K562 (cell line): ENCODE results near the gene APOA1. TPM values are rescaled to one million over a fixed set of nuclear protein-coding genes. Genes with fewer than 3 reads are reported as not detected.

Source experiments
- ATAC-seq: fragments of 200-7000 bp; cut with Tn5 transposase; 3 replicates; pipeline ENCODE4 v1.9.1; 2020; ENCODE audit warnings: moderate library complexity
- BruUV-seq: library from RNA; stranded (reverse); fragments of 400-500 nt; replicated peaks from 2 replicates; lab custom pipeline; 2021; lab: Mats Ljungman, UMichigan
- CTCF ChIA-PET: fragments of 300-600 bp; formaldehyde crosslinking; extraction: SDS; loops from one replicate; lab custom pipeline; 2021; ENCODE audit warnings: low intra/inter-chr PET ratio; lab: Yijun Ruan, JAX
- POLR2A ChIA-PET: fragments of 300-600, 350-650 bp; sonication (Branson Sonifier 250); formaldehyde crosslinking; extraction: SDS; loops from one replicate; lab custom pipeline; 2021; ENCODE audit warnings: antibody characterized with exemption, inconsistent platforms; lab: Yijun Ruan, JAX
- DNase-seq, 4 experiments: peaks; one replicate each; pipeline versions ENCODE4 v3.0.0 to v3.0.0-alpha.2; 2011 to 2018; ENCODE audit warnings: low spot score in 3 of 4, mixed read lengths in 3 of 4; ENCODE audit errors: extremely low read depth in 1 of 4
- FAIRE-seq: peaks from 2 replicates; lab custom pipeline; 2011; peaks lifted over from hg19 to GRCh38; lab: Jason Lieb, UNC
- H2AFZ ChIP-seq: 2 replicates; pipeline ENCODE4 v1.6.0; 2011; ENCODE audit warnings: low read depth, low read length, control low read depth, inconsistent platforms
- H3K27ac ChIP-seq: fragments of 200-600 bp; 3 replicates; pipeline ENCODE4 v1.8.0; 2011; ENCODE audit warnings: low read depth, mild to moderate bottlenecking, control low read depth, inconsistent platforms, low read length, moderate library complexity, mixed read lengths; ENCODE audit errors: extremely low read depth
- H3K27me3 ChIP-seq, 2 experiments: fragments of 300-600 bp in 1 of 2; 2 replicates in 1 of 2; 3 replicates in 1 of 2; pipeline versions ENCODE4 v1.6.0 to v1.8.0; 2011; ENCODE audit warnings: inconsistent platforms in 2 of 2, low read length in 2 of 2, mild to moderate bottlenecking in 1 of 2, mixed read lengths in 1 of 2, moderate library complexity in 1 of 2; ENCODE audit not compliant: control insufficient read depth in 2 of 2, insufficient read depth in 2 of 2
- H3K36me3 ChIP-seq: fragments of 300-600 bp; 3 replicates; pipeline ENCODE4 v1.8.0; 2011; ENCODE audit warnings: mild to moderate bottlenecking, low read length, inconsistent platforms; ENCODE audit not compliant: control insufficient read depth, insufficient read depth
- H3K4me1 ChIP-seq, 2 experiments: fragments of 200-600 bp in 1 of 2; replicated peaks in 1 of 2; 2 replicates in 1 of 2; 3 replicates in 1 of 2; pipeline versions ENCODE4 v1.5.1 to v1.8.0; 2011; ENCODE audit warnings: inconsistent platforms in 2 of 2, low read length in 2 of 2, mild to moderate bottlenecking in 1 of 2, mixed read lengths in 1 of 2, moderate library complexity in 1 of 2; ENCODE audit not compliant: control insufficient read depth in 2 of 2, insufficient read depth in 2 of 2
- H3K4me2 ChIP-seq: 2 replicates; pipeline ENCODE4 v1.6.1; 2011; ENCODE audit warnings: low read length, control low read depth, inconsistent platforms, mixed read lengths; ENCODE audit not compliant: insufficient read depth
- H3K4me3 ChIP-seq: fragments of 200-600 bp; sonication (generic), shearing (Covaris generic); 2 replicates; pipeline ENCODE4 v1.5.1; 2016; ENCODE audit warnings: control low read depth, inconsistent platforms
- H3K79me2 ChIP-seq: fragments of 200-600 bp; 3 replicates; pipeline ENCODE4 v1.8.0; 2011; ENCODE audit warnings: low read length, inconsistent platforms; ENCODE audit not compliant: control insufficient read depth, insufficient read depth
- H3K9ac ChIP-seq, 2 experiments: 2 replicates each; pipeline versions ENCODE4 v1.6.0 to v1.6.1; 2011; ENCODE audit warnings: low read depth in 2 of 2, low read length in 2 of 2, control low read depth in 1 of 2, inconsistent platforms in 1 of 2, mild to moderate bottlenecking in 1 of 2, mixed read lengths in 1 of 2; ENCODE audit not compliant: insufficient read depth in 1 of 2
- H3K9me1 ChIP-seq: one replicate; pipeline ENCODE4 v1.6.0; 2011; ENCODE audit warnings: inconsistent platforms, mild to moderate bottlenecking, low read length, moderate library complexity; ENCODE audit not compliant: control insufficient read depth, insufficient read depth
- H3K9me3 ChIP-seq: replicated peaks from 2 replicates; pipeline ENCODE4 v1.5.1; 2011; ENCODE audit warnings: low read depth, low read length, inconsistent platforms; ENCODE audit not compliant: control insufficient read depth, insufficient read depth
- H4K20me1 ChIP-seq: replicated peaks from 2 replicates; pipeline ENCODE4 v1.6.1; 2011; ENCODE audit warnings: low read length, inconsistent platforms, mixed read lengths; ENCODE audit not compliant: control insufficient read depth, insufficient read depth
- CAMTA2 ChIP-seq: fragments of 250-450 bp; sonication (Bioruptor Pico); conservative IDR thresholded peaks from 2 replicates; pipeline ENCODE4 v1.5.1; 2022
- FIP1L1 ChIP-seq: fragments of 200-400 bp; formaldehyde crosslinking; IDR thresholded peaks from 2 replicates; pipeline ENCODE4 v1.6.1; 2018; ENCODE audit warnings: mild to moderate bottlenecking, low read depth, low read length; ENCODE audit not compliant: poor library complexity, severe bottlenecking
- MYC ChIP-seq, 2 experiments: fragments of 250-450 bp in 1 of 2; sonication (Bioruptor Pico) in 1 of 2; IDR thresholded peaks; 2 replicates each; pipeline versions ENCODE4 v1.5.1 to v1.6.1; 2012 to 2021; ENCODE audit warnings: low read depth in 2 of 2, borderline replicate concordance in 1 of 2, improper control_type of control experiment in 1 of 2, low read length in 1 of 2, mild to moderate bottlenecking in 1 of 2, moderate library complexity in 1 of 2
- PYGO2 ChIP-seq: fragments of 450-650 bp; IDR thresholded peaks from 2 replicates; pipeline ENCODE4 v1.6.1; 2016; ENCODE audit warnings: mild to moderate bottlenecking, missing genetic modification characterization, moderate library complexity, missing compliant biosample characterization
- STAT5B ChIP-seq: fragments of 250-450 bp; sonication (Bioruptor Pico); IDR thresholded peaks from 2 replicates; pipeline ENCODE4 v1.8.0; 2021; ENCODE audit warnings: mild to moderate bottlenecking, inconsistent platforms
- ZNF253 ChIP-seq: fragments of 250-450 bp; sonication (Bioruptor Pico); conservative IDR thresholded peaks from 2 replicates; pipeline ENCODE4 v1.6.1; 2021; ENCODE audit warnings: mild to moderate bottlenecking
- ZNF586 ChIP-seq: fragments of 450-650 bp; formaldehyde crosslinking; conservative IDR thresholded peaks from 2 replicates; pipeline ENCODE4 v1.4.0; 2020; ENCODE audit warnings: mild to moderate bottlenecking, moderate library complexity
- ZNF639 ChIP-seq, 2 experiments: fragments of 200-800 bp in 1 of 2; sonication (Bioruptor generic) in 1 of 2; sonication (generic) in 1 of 2; formaldehyde crosslinking in 1 of 2; IDR thresholded peaks in 1 of 2; conservative IDR thresholded peaks in 1 of 2; 2 replicates each; pipeline versions ENCODE4 v1.5.0 to v1.6.1; 2016 to 2020; ENCODE audit warnings: missing compliant biosample characterization in 1 of 2, missing genetic modification characterization in 1 of 2, missing genetic modification reagents in 1 of 2
- ZNF699 ChIP-seq: fragments of 250-450 bp; sonication (Bioruptor Pico); IDR thresholded peaks from 2 replicates; pipeline ENCODE4 v1.8.0; 2021; ENCODE audit warnings: mild to moderate bottlenecking, moderate library complexity; ENCODE audit not compliant: insufficient replicate concordance
- WGBS: fragments of 100-300 bp; shearing (Covaris generic); methylation state at CpG from one replicate; pipeline ENCODE4 v1.1.6; 2016; ENCODE audit warnings: low coverage, mixed read lengths; ENCODE audit not compliant: insufficient coverage; ENCODE audit errors: missing lambda C conversion rate; 5-methylcytosine and 5-hydroxymethylcytosine counted together
- in situ Hi-C: fragments of 300-500 bp; cut with MboI; formaldehyde crosslinking; loops from 4 replicates; pipeline ENCODE4 v1.15.0; 2018; ENCODE audit warnings: inconsistent platforms, mixed read lengths
- intact Hi-C: fragments of 100-400 bp; cut with micrococcal nuclease; formaldehyde crosslinking; loops from 2 replicates; pipeline ENCODE4 v1.14.2; 2022
- polyA plus RNA-seq, 8 experiments: library from polyadenylated mRNA; depleted of rRNA in 4 of 8; stranded (reverse) in 5 of 8; unstranded in 3 of 8; fragments of >200 nt; fragmentation: Nextera tagmentation in 2 of 8; fragmentation: Illumina TruSeq in 1 of 8; extraction: Ambion mirVana in 2 of 8; extraction: Trizol in 1 of 8; gene quantifications; 2 replicates each; pipeline versions ENCODE4 v1.2.1 to v1.2.3, GENCODE V29; 2011 to 2014; ENCODE audit warnings: inconsistent platforms in 1 of 8, missing spikeins in 1 of 8
- total RNA-seq, 7 experiments: library from RNA; depleted of rRNA in 6 of 7; stranded (reverse); fragments of >200 nt in 6 of 7; fragmentation: Illumina TruSeq in 2 of 7; extraction: Trizol in 2 of 7; gene quantifications; 2 replicates each; pipeline versions ENCODE4 v1.2.1 to v1.2.3, GENCODE V29; 2011 to 2021; ENCODE audit warnings: low replicate concordance in 1 of 7

The APOA1 gene
- total and polyA plus RNA-seq, 9 of the 15 experiments (the other 6 are each of a cell fraction or from before 2014, with no cell fraction given) = 1.8 TPM; not detected in 8

DNA sequence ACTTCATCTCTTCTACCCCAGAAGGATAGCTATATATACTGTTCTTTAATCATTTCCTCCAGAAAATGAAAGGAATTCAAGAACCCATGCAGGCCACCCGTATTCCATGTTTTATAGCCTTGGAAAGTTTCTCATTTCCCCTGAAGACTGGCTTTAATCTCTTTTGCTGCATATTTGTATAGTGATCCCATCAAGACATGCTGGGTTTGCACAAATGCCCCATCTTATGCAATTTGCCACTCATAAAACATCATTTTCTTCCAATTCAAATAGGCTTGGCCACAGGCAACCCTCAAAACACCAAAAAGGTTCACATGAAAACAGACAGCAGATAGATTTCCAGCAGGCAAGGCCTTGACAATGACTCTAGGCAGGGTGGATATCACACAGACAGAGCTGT lies 28.3 kb upstream of the APOA1 start:
- Histone ChIP-seq H3K27me3 (no peaks in the 10 kb centered on the region), H3K9ac (no peak overlapping the region), H3K79me2 (no peaks in the 10 kb centered on the region), H2AFZ (no peak overlapping the region), H3K27ac (no peak overlapping the region), H3K4me1 (peaks cover 2 to 5% of the 10 kb centered on the region in 2 experiments; a peak in 4 of 5 replicates), H4K20me1 (no peaks in the 10 kb centered on the region), H3K36me3 (peaks cover 85% of the 10 kb centered on the region), H3K9me1 (no peaks in the 10 kb centered on the region), H3K4me2 (no peak overlapping the region), H3K4me3 (no peak overlapping the region), H3K9me3 (no peaks in the 10 kb centered on the region)
- ChIA-PET CTCF (no interaction called here), POLR2A (no interaction called here)
- TF ChIP-seq PYGO2 (tag) (no peak), MYC (IDR thresholded peaks at IDR 0.05; ENCODE audit: low read depth, low read length) (no peak), MYC (CRISPR knock-in tag; IDR thresholded peaks at IDR 0.05; ENCODE audit: borderline replicate concordance, low read depth) (no peak), ZNF586 (CRISPR knock-in tag) (no peak), ZNF699 (CRISPR knock-in tag) (no peak), FIP1L1 (no peak), STAT5B (CRISPR knock-in tag) (no peak), ZNF253 (no peak), CAMTA2 (no peak), ZNF639 (CRISPR knock-in tag; conservative IDR thresholded peaks at IDR 0.05 in 1 of 2, IDR thresholded peaks at IDR 0.05 in 1 of 2) (no peak)
- no TSS peak for BruUV-seq
- ATAC-seq = no peak
- intact Hi-C loops (no loop called here), in situ Hi-C loops (no loop called here)
- no peak for FAIRE-seq
- DNase-seq = no peak
- 94% methylated on average over 1 of the region's 1 CpG for WGBS
